ENCODE data around the gene NHLRC4.

DNA sequence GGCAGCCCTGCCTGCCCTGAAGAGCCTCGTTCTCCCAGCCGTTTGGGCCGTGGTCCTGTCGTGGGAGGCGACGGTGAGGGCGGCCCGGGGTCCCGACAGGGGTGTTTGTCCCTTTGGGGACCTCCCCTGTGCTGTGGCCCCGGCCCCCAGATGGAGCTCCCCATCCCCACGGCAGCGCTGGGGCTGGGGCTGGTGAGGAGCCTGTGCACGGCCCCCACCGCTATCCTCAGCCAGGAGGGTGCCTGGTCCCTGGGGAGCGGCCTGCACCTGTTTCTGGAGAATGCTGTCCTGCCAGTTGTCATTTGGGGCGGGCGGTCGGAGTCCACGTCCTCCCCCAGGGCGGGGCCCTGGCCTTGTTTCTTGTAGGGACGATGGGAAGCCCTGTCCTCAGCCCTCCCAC is 32.7 kb upstream of the NHLRC4 start:
- TF ChIP-seq, protein P1, sequence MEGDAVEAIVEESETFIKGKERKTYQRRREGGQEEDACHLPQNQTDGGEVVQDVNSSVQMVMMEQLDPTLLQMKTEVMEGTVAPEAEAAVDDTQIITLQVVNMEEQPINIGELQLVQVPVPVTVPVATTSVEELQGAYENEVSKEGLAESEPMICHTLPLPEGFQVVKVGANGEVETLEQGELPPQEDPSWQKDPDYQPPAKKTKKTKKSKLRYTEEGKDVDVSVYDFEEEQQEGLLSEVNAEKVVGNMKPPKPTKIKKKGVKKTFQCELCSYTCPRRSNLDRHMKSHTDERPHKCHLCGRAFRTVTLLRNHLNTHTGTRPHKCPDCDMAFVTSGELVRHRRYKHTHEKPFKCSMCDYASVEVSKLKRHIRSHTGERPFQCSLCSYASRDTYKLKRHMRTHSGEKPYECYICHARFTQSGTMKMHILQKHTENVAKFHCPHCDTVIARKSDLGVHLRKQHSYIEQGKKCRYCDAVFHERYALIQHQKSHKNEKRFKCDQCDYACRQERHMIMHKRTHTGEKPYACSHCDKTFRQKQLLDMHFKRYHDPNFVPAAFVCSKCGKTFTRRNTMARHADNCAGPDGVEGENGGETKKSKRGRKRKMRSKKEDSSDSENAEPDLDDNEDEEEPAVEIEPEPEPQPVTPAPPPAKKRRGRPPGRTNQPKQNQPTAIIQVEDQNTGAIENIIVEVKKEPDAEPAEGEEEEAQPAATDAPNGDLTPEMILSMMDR (IDR thresholded peaks at IDR 0.05): no peak
- no peak for TF ChIP-seq ZFX (IDR thresholded peaks at IDR 0.05; ENCODE audit: borderline replicate concordance)

Measured in 22Rv1 (cell line).